AG04449 (cell line): Measurements from ENCODE around the gene SGPL1.

Experiments
- CTCF ChIA-PET: fragments of 350-600 bp; formaldehyde crosslinking; extraction: SDS; loops from one replicate; lab custom pipeline; 2021; ENCODE audit warnings: antibody characterized with exemption; lab: Yijun Ruan, JAX
- POLR2A ChIA-PET: fragments of 400-600, 350-600 bp; formaldehyde crosslinking; extraction: SDS; loops from one replicate; lab custom pipeline; 2020; ENCODE audit warnings: antibody characterized with exemption, inconsistent platforms; lab: Yijun Ruan, JAX
- DNase-seq: peaks from one replicate; pipeline ENCODE4 v3.0.0-alpha.2; 2010; ENCODE audit warnings: low read depth, low spot score
- H3K4me3 ChIP-seq: 2 replicates; pipeline ENCODE4 v1.5.1; 2011; ENCODE audit warnings: low read depth, mild to moderate bottlenecking, control low read depth, low read length
- TF ChIP-seq, protein P1 (sequence below): IDR thresholded peaks from one replicate; pipeline ENCODE4 v1.5.1; 2011; ENCODE audit warnings: mild to moderate bottlenecking, moderate library complexity, low read length, control low read depth, inconsistent platforms; ENCODE audit not compliant: insufficient read depth; ENCODE audit errors: missing control alignments

Gene SGPL1

DNA sequence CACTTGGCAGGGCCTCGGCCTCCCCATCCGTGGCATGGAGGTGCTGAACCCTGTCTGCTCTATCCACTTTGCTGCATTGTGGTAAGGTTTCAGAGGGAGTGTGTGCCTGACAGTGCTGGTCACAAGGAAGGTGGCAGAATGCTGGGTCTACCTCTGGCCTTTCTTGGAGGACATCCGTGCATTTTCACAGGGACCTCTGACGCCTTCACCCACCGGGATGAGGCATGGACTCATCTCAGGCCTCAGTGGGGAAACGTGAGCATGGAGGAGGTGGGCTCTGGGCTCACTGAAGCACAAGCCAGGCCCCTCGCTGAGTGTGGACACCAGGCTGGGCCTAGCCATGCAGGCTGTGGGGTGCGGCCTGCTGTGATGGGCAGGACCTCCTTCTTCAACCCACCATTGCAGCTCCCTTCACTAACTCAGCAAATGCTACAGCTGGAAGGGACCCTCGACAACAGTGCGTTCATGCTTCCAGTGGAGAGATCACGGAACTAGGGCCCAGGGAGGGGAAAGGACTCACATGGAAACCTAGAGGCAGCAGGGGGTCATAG lies 39.2 kb upstream of the SGPL1 start:
- TF ChIP-seq, protein P1, sequence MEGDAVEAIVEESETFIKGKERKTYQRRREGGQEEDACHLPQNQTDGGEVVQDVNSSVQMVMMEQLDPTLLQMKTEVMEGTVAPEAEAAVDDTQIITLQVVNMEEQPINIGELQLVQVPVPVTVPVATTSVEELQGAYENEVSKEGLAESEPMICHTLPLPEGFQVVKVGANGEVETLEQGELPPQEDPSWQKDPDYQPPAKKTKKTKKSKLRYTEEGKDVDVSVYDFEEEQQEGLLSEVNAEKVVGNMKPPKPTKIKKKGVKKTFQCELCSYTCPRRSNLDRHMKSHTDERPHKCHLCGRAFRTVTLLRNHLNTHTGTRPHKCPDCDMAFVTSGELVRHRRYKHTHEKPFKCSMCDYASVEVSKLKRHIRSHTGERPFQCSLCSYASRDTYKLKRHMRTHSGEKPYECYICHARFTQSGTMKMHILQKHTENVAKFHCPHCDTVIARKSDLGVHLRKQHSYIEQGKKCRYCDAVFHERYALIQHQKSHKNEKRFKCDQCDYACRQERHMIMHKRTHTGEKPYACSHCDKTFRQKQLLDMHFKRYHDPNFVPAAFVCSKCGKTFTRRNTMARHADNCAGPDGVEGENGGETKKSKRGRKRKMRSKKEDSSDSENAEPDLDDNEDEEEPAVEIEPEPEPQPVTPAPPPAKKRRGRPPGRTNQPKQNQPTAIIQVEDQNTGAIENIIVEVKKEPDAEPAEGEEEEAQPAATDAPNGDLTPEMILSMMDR: no peak
- CTCF ChIA-PET: no interaction called here

DNA sequence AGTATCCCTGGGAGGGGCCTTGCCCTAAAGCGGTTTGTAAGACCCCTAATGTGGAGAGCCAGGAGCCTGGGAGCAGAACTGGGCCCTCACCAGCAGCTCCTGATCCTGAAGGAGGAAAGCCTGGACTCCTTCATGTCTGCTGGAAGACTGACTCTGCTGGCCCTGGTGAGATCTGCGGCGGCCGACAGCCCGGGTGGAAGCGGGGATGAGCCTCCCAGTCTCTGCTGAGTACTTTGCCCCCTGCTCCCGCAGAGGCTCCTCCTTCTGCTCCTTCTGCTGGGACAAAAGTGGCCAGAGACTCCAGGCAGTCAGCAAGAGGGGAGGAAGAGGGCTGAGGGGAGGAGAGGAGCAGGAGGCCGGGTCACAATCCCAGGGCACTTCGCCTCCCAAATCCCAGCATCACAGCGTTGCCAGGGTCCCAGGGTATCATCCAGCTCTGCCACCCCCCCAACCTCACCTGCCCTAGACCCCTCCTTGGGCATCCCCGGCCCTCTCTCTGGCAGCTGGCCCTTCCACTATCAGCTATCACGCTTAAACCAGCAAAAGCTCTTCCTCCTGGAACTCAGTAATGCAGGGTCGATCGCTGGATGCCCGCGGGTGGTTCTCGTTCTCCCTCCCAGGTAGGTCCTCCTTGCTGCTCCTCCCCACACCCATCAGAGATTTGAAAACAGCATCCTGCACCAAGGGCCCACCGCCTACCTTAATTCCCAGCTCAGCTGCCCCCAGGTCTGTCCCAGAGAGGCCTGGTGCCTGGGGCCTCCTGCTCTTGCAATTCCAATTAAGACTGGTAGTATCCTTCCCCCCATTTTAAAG lies 38.5 kb upstream of the SGPL1 start:
- no peak overlapping the region for H3K4me3 ChIP-seq
- POLR2A ChIA-PET: no interaction called here
- CTCF ChIA-PET: interaction anchor here (1.2 kb wide), 1 partner anchor 18 kb away, joined by 6 read pairs; no protein-coding TSS in a partner anchor
- TF ChIP-seq, protein P1: no peak
- DNase-seq: no peak

More for the DNA sequence above, 39.2 kb upstream of the SGPL1 start:
- POLR2A ChIA-PET: no interaction called here
- no peak overlapping the region for H3K4me3 ChIP-seq
- DNase-seq: no peak

DNA sequence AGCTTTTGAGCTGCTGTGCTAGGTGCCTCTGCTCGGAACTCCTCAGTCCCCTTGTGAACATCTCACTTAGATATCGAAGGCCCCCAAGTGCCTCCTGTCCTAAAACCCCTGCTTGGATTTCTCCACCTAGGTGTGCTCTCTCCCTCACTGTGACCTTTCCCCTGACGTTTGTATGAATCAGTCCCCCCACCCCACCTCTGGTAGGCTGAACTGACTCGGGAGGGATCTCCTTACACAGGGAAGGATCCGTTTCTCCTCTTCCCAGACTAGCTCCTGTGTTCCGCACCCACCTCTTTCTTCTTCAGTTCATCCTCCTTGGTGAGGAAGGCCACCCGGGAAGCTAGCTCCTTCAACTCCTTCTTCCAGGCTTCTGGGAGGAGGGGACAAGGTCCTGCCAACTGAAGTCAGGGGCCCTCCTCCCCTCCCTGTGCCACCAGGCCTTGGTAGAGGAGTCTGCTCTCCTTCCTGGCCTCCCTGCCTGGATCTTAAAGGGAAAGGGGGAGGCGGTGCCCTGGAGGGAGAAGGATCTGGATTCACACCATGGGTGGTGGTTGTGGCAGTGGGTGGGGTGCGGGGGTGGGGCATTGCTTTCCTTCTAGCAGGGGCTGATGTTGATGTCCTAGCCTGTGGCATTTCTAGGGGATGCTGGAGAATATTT lies 37.4 kb upstream of the SGPL1 start:
- CTCF ChIA-PET: interaction anchor here (1.2 kb wide), 1 partner anchor 19 kb away, joined by 6 read pairs; no protein-coding TSS in a partner anchor
- POLR2A ChIA-PET: no interaction called here
- no peak for DNase-seq
- H3K4me3 ChIP-seq: no peak overlapping the region
- TF ChIP-seq, protein P1: no peak

DNA sequence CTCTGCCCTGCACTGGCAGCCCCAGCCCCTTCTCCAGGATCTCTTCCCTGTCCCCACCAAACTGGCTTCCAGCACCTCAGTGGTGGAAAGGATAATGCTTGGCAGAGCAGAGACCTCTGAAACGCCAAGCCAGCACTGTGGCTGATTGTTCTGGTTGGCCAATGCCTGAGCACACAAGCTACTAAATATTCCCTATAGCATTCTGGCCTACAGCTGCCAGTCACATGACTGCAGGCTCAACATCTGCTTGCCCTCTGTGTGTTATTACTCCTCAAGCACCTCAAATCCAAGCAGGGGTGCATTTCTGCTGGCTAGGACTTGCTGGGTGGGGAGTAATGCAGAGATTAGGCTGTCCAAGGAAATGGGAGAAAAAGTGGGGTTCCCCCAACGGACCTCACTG lies 36.7 kb upstream of the SGPL1 start:
- ChIA-PET POLR2A (no interaction called here), CTCF (interaction anchor here (0.5 to 1.4 kb wide), 2 partner anchors 20 to 146 kb away, joined by 3 to 6 read pairs; no protein-coding TSS in a partner anchor)
- DNase-seq: no peak
- H3K4me3 ChIP-seq: no peak overlapping the region
- TF ChIP-seq, protein P1: no peak

DNA sequence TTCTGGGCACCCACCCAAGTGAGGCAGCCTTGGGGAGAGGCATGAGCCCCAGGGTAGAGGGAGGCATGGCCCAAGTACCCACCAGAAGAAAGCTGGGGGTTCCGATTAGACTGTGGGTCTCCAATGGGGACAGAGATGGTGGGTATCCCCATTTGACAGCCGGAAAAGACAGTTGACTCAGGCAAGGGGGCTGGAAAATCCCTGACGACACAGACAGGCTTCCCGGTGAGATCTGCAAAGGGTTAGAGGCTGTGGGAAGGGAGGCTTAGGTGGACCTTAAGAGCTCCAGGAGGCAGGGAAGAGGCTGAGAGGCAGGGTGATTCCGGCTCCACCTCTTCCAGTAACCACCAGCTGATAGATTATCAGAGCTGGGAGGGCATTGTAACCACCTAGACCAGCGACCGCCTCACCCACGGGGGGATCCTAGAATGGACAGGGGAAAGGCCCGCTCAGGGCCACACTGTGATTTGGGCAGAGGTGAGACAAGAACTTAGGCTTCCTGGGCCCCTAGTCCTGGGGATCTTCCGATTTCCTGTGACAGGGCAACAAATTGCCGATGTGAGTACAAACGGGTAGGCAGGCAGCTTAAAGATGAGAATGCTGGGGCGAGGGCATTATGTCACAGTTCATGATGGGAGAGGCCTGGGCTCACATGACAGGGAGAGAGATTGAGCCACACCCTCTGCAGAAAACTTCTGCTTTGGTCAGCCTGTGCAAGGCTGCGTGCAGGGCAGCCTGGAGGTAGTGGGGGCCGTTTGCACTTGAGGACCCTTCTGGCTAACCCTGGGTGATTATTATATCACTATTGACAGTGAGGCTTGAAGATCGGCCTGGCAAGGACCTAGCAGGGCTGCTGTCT lies 36.0 kb upstream of the SGPL1 start:
- no peak overlapping the region for H3K4me3 ChIP-seq
- ChIA-PET POLR2A (no interaction called here), CTCF (interaction anchor here (0.5 to 1.4 kb wide), 2 partner anchors 21 to 145 kb away, joined by 3 to 6 read pairs; no protein-coding TSS in a partner anchor)
- DNase-seq: no peak
- TF ChIP-seq, protein P1: no peak
